HG03196 (cell line): ENCODE measurements around the gene FLYWCH1.
"Not testable (repeated sequence)": the region's sequence is repeated elsewhere in the genome, so short reads cannot be mapped to it uniquely, and the experiment has no call there.

Experiments
- ATAC-seq: cut with Tn5 transposase; IDR thresholded peaks from one replicate; pipeline ENCODE4 v1.9.1; 2021; ENCODE audit not compliant: unreplicated experiment

FLYWCH1 gene

GRCh38 chr16:2924901-2925755, 13.4 kb downstream of the FLYWCH1 start:
- no peak for ATAC-seq

- no peak for ATAC-seq
These were observed 14.4 kb downstream of the FLYWCH1 start for GRCh38 chr16:2925951-2926649.

GRCh38 chr16:2926650-2926999, 14.9 kb downstream of the FLYWCH1 start:
- ATAC-seq, result no peak

- ATAC-seq, result no peak
These were observed 15.4 kb downstream of the FLYWCH1 start for GRCh38 chr16:2927010-2927646.

- not testable (repeated sequence) for ATAC-seq
These were observed 16.4 kb downstream of the FLYWCH1 start for GRCh38 chr16:2928151-2928550.

- no peak for ATAC-seq
These were observed 17.1 kb downstream of the FLYWCH1 start for GRCh38 chr16:2928796-2929195.

- ATAC-seq, result no peak
These were observed 18.0 kb downstream of the FLYWCH1 start for GRCh38 chr16:2929693-2930092.

GRCh38 chr16:2930236-2930635, 18.5 kb downstream of the FLYWCH1 start:
- no peak for ATAC-seq

- ATAC-seq, result not testable (repeated sequence)
These were observed 19.6 kb downstream of the FLYWCH1 start for GRCh38 chr16:2931231-2931914.

- no peak for ATAC-seq
These were observed 21.4 kb downstream of the FLYWCH1 start for GRCh38 chr16:2933136-2933535.

GRCh38 chr16:2933701-2934100, 22.0 kb downstream of the FLYWCH1 start:
- no peak for ATAC-seq

GRCh38 chr16:2934450-2934849, 22.7 kb downstream of the FLYWCH1 start:
- ATAC-seq, result no peak

GRCh38 chr16:2936436-2937011, 24.8 kb downstream of the FLYWCH1 start:
- ATAC-seq, result no peak

GRCh38 chr16:2937170-2937569, 25.4 kb downstream of the FLYWCH1 start:
- no peak for ATAC-seq

- ATAC-seq, result no peak
These were observed 26.5 kb downstream of the FLYWCH1 start for GRCh38 chr16:2938206-2938605.

GRCh38 chr16:2939968-2940367, 28.2 kb downstream of the FLYWCH1 start:
- ATAC-seq, result no peak

GRCh38 chr16:2942045-2942444, 30.3 kb downstream of the FLYWCH1 start:
- no peak for ATAC-seq

- ATAC-seq, result not testable (repeated sequence)
These were observed 32.0 kb downstream of the FLYWCH1 start for GRCh38 chr16:2943716-2944115.

- ATAC-seq, result no peak
These were observed 34.9 kb downstream of the FLYWCH1 start for GRCh38 chr16:2946649-2947048.

- ATAC-seq, result no peak
These were observed 37.3 kb downstream of the FLYWCH1 start for GRCh38 chr16:2948807-2949704.
